H1 (cell line): ENCODE results near the gene FHIT. TPM values are rescaled to one million over a fixed set of nuclear protein-coding genes. Genes with fewer than 3 reads are reported as not detected.

Experiments
- CTCF ChIA-PET: fragments of 300-600 bp; sonication (Branson Sonifier 250); formaldehyde crosslinking; loops from one replicate; lab custom pipeline; 2021; ENCODE audit not compliant: partially characterized antibody; lab: Charles Lee
- POLR2A ChIA-PET: fragments of 300-600 bp; sonication (Branson Sonifier 250); formaldehyde crosslinking; loops from one replicate; lab custom pipeline; 2021; ENCODE audit warnings: inconsistent platforms; ENCODE audit not compliant: partially characterized antibody; lab: Charles Lee
- DNase-seq, 2 experiments: peaks; one replicate each; pipeline versions ENCODE4 v3.0.0 to v3.0.0-alpha.2; 2010 to 2022; ENCODE audit warnings: low spot score in 2 of 2, low read depth in 1 of 2, mixed read lengths in 1 of 2
- FAIRE-seq: peaks from 2 replicates; lab custom pipeline; 2011; peaks lifted over from hg19 to GRCh38; lab: Jason Lieb, UNC
- H2AFZ ChIP-seq: 2 replicates; pipeline ENCODE4 v1.8.1; 2012; ENCODE audit warnings: low read length, inconsistent platforms
- H2AK5ac ChIP-seq: 2 replicates; pipeline ENCODE4 v1.6.1; 2013; ENCODE audit warnings: low read depth, low read length
- H2BK120ac ChIP-seq: replicated peaks from 2 replicates; pipeline ENCODE3; 2013; ENCODE audit warnings: low read depth, low read length, inconsistent platforms
- H2BK12ac ChIP-seq: 2 replicates; pipeline ENCODE4 v1.6.1; 2013; ENCODE audit warnings: low read depth, low read length
- H2BK15ac ChIP-seq: 2 replicates; pipeline ENCODE4 v1.6.1; 2013; ENCODE audit warnings: low read length
- H2BK20ac ChIP-seq: 2 replicates; pipeline ENCODE4 v1.6.1; 2013; ENCODE audit warnings: low read length
- H2BK5ac ChIP-seq: 2 replicates; pipeline ENCODE4 v1.6.1; 2013; ENCODE audit warnings: low read depth, low read length
- H3K14ac ChIP-seq: 2 replicates; pipeline ENCODE4 v1.6.1; 2013; ENCODE audit warnings: inconsistent platforms; ENCODE audit not compliant: insufficient read length
- H3K18ac ChIP-seq: 2 replicates; pipeline ENCODE4 v1.6.1; 2013; ENCODE audit warnings: low read length; ENCODE audit errors: extremely low read depth
- H3K23ac ChIP-seq: 2 replicates; pipeline ENCODE4 v1.6.1; 2013; ENCODE audit warnings: inconsistent platforms; ENCODE audit not compliant: insufficient read length
- H3K23me2 ChIP-seq: 2 replicates; pipeline ENCODE4 v1.6.1; 2013; ENCODE audit warnings: low read depth, low read length
- H3K27ac ChIP-seq: 2 replicates; pipeline ENCODE4 v1.6.1; 2011; ENCODE audit warnings: low read depth, low read length, inconsistent platforms
- H3K27me3 ChIP-seq, 4 experiments: replicated peaks in 1 of 4; 1 replicate in 1 of 4; 2 replicates in 3 of 4; pipeline versions ENCODE4 v1.6.1 to v1.8.1; 2011 to 2013; ENCODE audit warnings: low read length in 3 of 4, mild to moderate bottlenecking in 3 of 4, inconsistent platforms in 2 of 4, mixed read lengths in 2 of 4, moderate library complexity in 1 of 4; ENCODE audit not compliant: control insufficient read depth in 3 of 4, insufficient read depth in 3 of 4; ENCODE audit errors: extremely low read depth in 1 of 4
- H3K36me3 ChIP-seq, 4 experiments: 2 replicates each; pipeline versions ENCODE4 v1.6.1 to v1.8.1; 2011 to 2013; ENCODE audit warnings: mild to moderate bottlenecking in 4 of 4, low read length in 3 of 4, moderate library complexity in 2 of 4, control low read depth in 1 of 4, inconsistent platforms in 1 of 4; ENCODE audit not compliant: insufficient read depth in 4 of 4, control insufficient read depth in 2 of 4
- H3K4ac ChIP-seq: replicated peaks from 2 replicates; pipeline ENCODE3; 2013; ENCODE audit warnings: low read length, low read depth, mixed read lengths, inconsistent platforms; ENCODE audit not compliant: insufficient read length
- H3K4me1 ChIP-seq, 4 experiments: replicated peaks in 1 of 4; 1 replicate in 1 of 4; 2 replicates in 3 of 4; pipeline versions ENCODE4 v1.6.1 to v1.8.1; 2011 to 2013; ENCODE audit warnings: low read length in 3 of 4, inconsistent platforms in 2 of 4, mixed read lengths in 1 of 4; ENCODE audit not compliant: insufficient read depth in 4 of 4, control insufficient read depth in 3 of 4
- H3K4me2 ChIP-seq, 2 experiments: 2 replicates each; pipeline versions ENCODE4 v1.6.1 to v1.8.1; 2011 to 2013; ENCODE audit warnings: low read depth in 2 of 2, low read length in 2 of 2, control low read depth in 1 of 2, inconsistent platforms in 1 of 2, mild to moderate bottlenecking in 1 of 2; ENCODE audit not compliant: insufficient read depth in 1 of 2
- H3K4me3 ChIP-seq, 4 experiments: fragments of 200-600, 300-600 bp in 1 of 4; sonication (generic), shearing (Covaris generic), sonication (Bioruptor Twin) in 1 of 4; 2 replicates each; pipeline versions ENCODE4 v1.5.1 to v1.8.1; 2011 to 2016; ENCODE audit warnings: low read length in 4 of 4, low read depth in 3 of 4, control low read depth in 2 of 4, inconsistent platforms in 2 of 4, mild to moderate bottlenecking in 2 of 4, mixed read lengths in 1 of 4, moderate library complexity in 1 of 4; ENCODE audit not compliant: insufficient read depth in 2 of 4; ENCODE audit errors: extremely low read depth in 1 of 4
- H3K56ac ChIP-seq: replicated peaks from 2 replicates; pipeline ENCODE3; 2013; ENCODE audit warnings: low read depth, mild to moderate bottlenecking, mixed read lengths, low read length, inconsistent platforms; ENCODE audit not compliant: insufficient read length
- H3K79me1 ChIP-seq: 2 replicates; pipeline ENCODE4 v1.6.1; 2013; ENCODE audit warnings: low read depth, low read length, control low read depth
- H3K79me2 ChIP-seq, 2 experiments: 2 replicates each; pipeline versions ENCODE4 v1.6.1 to v1.8.1; 2012 to 2013; ENCODE audit warnings: low read length in 2 of 2, mild to moderate bottlenecking in 2 of 2, inconsistent platforms in 1 of 2; ENCODE audit not compliant: insufficient read depth in 2 of 2, control insufficient read depth in 1 of 2
- H3K9ac ChIP-seq, 4 experiments: replicated peaks in 1 of 4; 1 replicate in 1 of 4; 2 replicates in 3 of 4; pipeline versions ENCODE4 v1.6.1 to v1.8.1; 2011 to 2013; ENCODE audit warnings: low read depth in 3 of 4, low read length in 3 of 4, control low read depth in 2 of 4, mild to moderate bottlenecking in 2 of 4, moderate library complexity in 2 of 4, inconsistent platforms in 1 of 4; ENCODE audit errors: extremely low read depth in 1 of 4
- H3K9me3 ChIP-seq, 2 experiments: 2 replicates each; pipeline versions ENCODE4 v1.6.1 to v1.8.1; 2012 to 2013; ENCODE audit warnings: mild to moderate bottlenecking in 2 of 2, moderate library complexity in 2 of 2, control low read depth in 1 of 2, inconsistent platforms in 1 of 2, low read depth in 1 of 2, low read length in 1 of 2, mixed read lengths in 1 of 2; ENCODE audit not compliant: insufficient read depth in 2 of 2
- H4K20me1 ChIP-seq, 2 experiments: replicated peaks in 1 of 2; 2 replicates each; pipeline versions ENCODE3 to v1.8.1; 2011 to 2013; ENCODE audit warnings: inconsistent platforms in 2 of 2, low read length in 2 of 2, mild to moderate bottlenecking in 1 of 2; ENCODE audit not compliant: insufficient read depth in 2 of 2, control insufficient read depth in 1 of 2
- H4K5ac ChIP-seq: 2 replicates; pipeline ENCODE4 v1.6.1; 2013; ENCODE audit warnings: low read length, low read depth, mixed read lengths, inconsistent platforms; ENCODE audit not compliant: insufficient read length
- H4K8ac ChIP-seq: 2 replicates; pipeline ENCODE4 v1.8.0; 2013; ENCODE audit warnings: mild to moderate bottlenecking, moderate library complexity, low read length, inconsistent platforms; ENCODE audit not compliant: insufficient read depth; ENCODE audit errors: extremely low read depth
- H4K91ac ChIP-seq: replicated peaks from 2 replicates; pipeline ENCODE3; 2013; ENCODE audit warnings: low read length, mixed read lengths, inconsistent platforms; ENCODE audit not compliant: insufficient read length
- BACH1 ChIP-seq: IDR thresholded peaks from 2 replicates; pipeline ENCODE4 v1.6.1; 2012; ENCODE audit warnings: low read length, improper control_type of control experiment
- BCL11A ChIP-seq, 2 experiments: IDR thresholded peaks; one replicate each; pipeline ENCODE4 v1.6.1; 2011; ENCODE audit warnings: low read depth in 2 of 2, low read length in 2 of 2, mild to moderate bottlenecking in 2 of 2
- CHD2 ChIP-seq: IDR thresholded peaks from 2 replicates; pipeline ENCODE4 v1.6.1; 2012; ENCODE audit warnings: low read length, improper control_type of control experiment
- KDM4A ChIP-seq: IDR thresholded peaks from one replicate; pipeline ENCODE4 v1.7.1; 2012; ENCODE audit warnings: low read depth, mild to moderate bottlenecking, moderate library complexity, low read length, inconsistent platforms; ENCODE audit not compliant: severe bottlenecking
- SIN3A ChIP-seq, 2 experiments: IDR thresholded peaks in 1 of 2; conservative IDR thresholded peaks in 1 of 2; 2 replicates each; pipeline ENCODE4 v1.6.1; 2011 to 2012; ENCODE audit warnings: low read length in 2 of 2, improper control_type of control experiment in 1 of 2, low read depth in 1 of 2, mild to moderate bottlenecking in 1 of 2
- WGBS, 2 experiments: shearing (Covaris generic) in 1 of 2; methylation state at CpG; one replicate each; pipeline versions ENCODE4 v1.1.6 to v1.1.7; 2013 to 2015; ENCODE audit warnings: low lambda C conversion rate in 2 of 2, mixed read lengths in 2 of 2, inconsistent platforms in 1 of 2, low coverage in 1 of 2, missing lambda C conversion rate in 1 of 2; ENCODE audit not compliant: insufficient replicate concordance in 2 of 2, insufficient coverage in 1 of 2, insufficient read length in 1 of 2; ENCODE audit errors: extremely low coverage in 1 of 2, missing lambda C conversion rate in 1 of 2; 5-methylcytosine and 5-hydroxymethylcytosine counted together
- polyA plus RNA-seq, 7 experiments: library from polyadenylated mRNA; depleted of rRNA in 3 of 7; stranded (reverse) in 5 of 7; unstranded in 2 of 7; fragments of >200 nt in 5 of 7; fragments of 200-250 nt in 2 of 7; gene quantifications; 1 replicate in 5 of 7; 2 replicates in 1 of 7; 4 replicates in 1 of 7; pipeline versions ENCODE4 v1.2.1 to v1.2.3, GENCODE V29; 2011 to 2013; ENCODE audit warnings: missing spikeins in 2 of 7, mixed read lengths in 2 of 7
- total RNA-seq: library from RNA; stranded (reverse); fragmentation: NEBNext Ultra II Directional; extraction: Animal tissue kit (Norgen Biotek cat#: 25700); gene quantifications from 2 replicates; pipeline ENCODE4 v1.2.1, GENCODE V29; 2021

Gene FHIT
- total and polyA plus RNA-seq, 2 of the 8 experiments (the other 6 are each of a cell fraction or from before 2014, with no cell fraction given): 1.2 to 3.2 TPM

DNA sequence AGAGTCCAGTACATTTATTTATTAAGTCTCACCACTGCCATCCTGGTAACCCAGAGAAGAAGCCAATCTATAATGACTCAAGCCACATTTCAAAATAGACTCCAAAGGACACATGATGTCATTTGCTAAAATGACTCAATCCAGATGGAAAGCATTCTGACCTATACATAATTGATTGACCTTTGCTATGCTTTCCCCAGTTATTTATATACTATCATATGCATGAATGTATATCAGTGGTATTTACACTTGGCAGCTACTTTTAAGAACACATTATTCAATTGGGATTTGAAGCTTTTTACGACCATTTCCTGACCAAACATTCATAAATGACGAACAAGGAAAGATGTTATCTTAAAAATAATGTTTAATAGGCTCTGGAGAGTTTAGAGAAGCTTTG is 297.2 kb downstream of the FHIT start:
- Histone ChIP-seq H3K23me2 (no peaks in the 10 kb centered on the region), H2BK120ac (no peak overlapping the region), H3K4ac (no peak overlapping the region), H4K91ac (no peak overlapping the region), H2BK12ac (no peak overlapping the region), H4K5ac (no peak overlapping the region), H3K36me3 (no peaks in the 10 kb centered on the region), H4K8ac (no peak overlapping the region), H4K20me1 (no peaks in the 10 kb centered on the region), H3K79me1 (no peaks in the 10 kb centered on the region), H3K4me2 (no peak overlapping the region), H3K4me1 (no peaks in the 10 kb centered on the region), H3K9me3 (peaks cover 3% of the 10 kb centered on the region in 2 experiments; a peak in 2 of 4 replicates), H3K4me3 (no peak overlapping the region), H2BK15ac (no peak overlapping the region), H2BK5ac (no peak overlapping the region), H3K79me2 (no peaks in the 10 kb centered on the region), H3K14ac (no peak overlapping the region), H3K27ac (no peak overlapping the region), H3K56ac (no peak overlapping the region), H2AK5ac (no peak overlapping the region), H3K18ac (no peak overlapping the region), H3K23ac (no peak overlapping the region), H2BK20ac (no peak overlapping the region), H2AFZ (no peak overlapping the region), H3K9ac (no peak overlapping the region), H3K27me3 (no peaks in the 10 kb centered on the region)
- POLR2A ChIA-PET: no interaction called here
- TF ChIP-seq BCL11A (IDR thresholded peaks at IDR 0.05; ENCODE audit: low read depth in 2 of 2, low read length in 2 of 2) (no peak), KDM4A (no peak), CHD2 (no peak), SIN3A (conservative IDR thresholded peaks at IDR 0.05 in 1 of 2, IDR thresholded peaks at IDR 0.05 in 1 of 2; ENCODE audit: low read depth in 1 of 2, low read length in 2 of 2) (no peak), BACH1 (no peak)
- WGBS, 2 experiments: 97% methylated on average over 2 of the region's 2 CpGs; no CpG with 5 or more reads in 1 of the 2 experiments
- CTCF ChIA-PET: interaction anchor here (0.6 kb wide), 1 partner anchor 47 kb away, joined by 5 read pairs; no protein-coding TSS in a partner anchor
- DNase-seq: no peak
- no peak for FAIRE-seq
